ELF-1 (cell line): Measurements from ENCODE around the gene TOLLIP.
"Not testable (repeated sequence)": the region's sequence is repeated elsewhere in the genome, so short reads cannot be mapped to it uniquely, and the experiment has no call there.

Experiments used
- DNase-seq: peaks from one replicate; pipeline ENCODE4 v3.0.0-alpha.2; 2016; ENCODE audit warnings: low read depth, low spot score

Gene TOLLIP

GRCh38 chr11:1263010-1263409 is 46.4 kb downstream of the TOLLIP start:
- no peak for DNase-seq

- DNase-seq = peak; percentile 92
Measured at GRCh38 chr11:1262172-1263006, 47.0 kb downstream of the TOLLIP start.

- DNase-seq = no peak
Measured at GRCh38 chr11:1261241-1262071, 48.0 kb downstream of the TOLLIP start.

- no peak for DNase-seq
Measured at GRCh38 chr11:1260620-1261019, 48.8 kb downstream of the TOLLIP start.

GRCh38 chr11:1260023-1260501 is 49.4 kb downstream of the TOLLIP start:
- no peak for DNase-seq

GRCh38 chr11:1259561-1259960 is 49.9 kb downstream of the TOLLIP start:
- no peak for DNase-seq

GRCh38 chr11:1259076-1259461 is 50.4 kb downstream of the TOLLIP start:
- no peak for DNase-seq

GRCh38 chr11:1258401-1259075 is 50.9 kb downstream of the TOLLIP start:
- DNase-seq = no peak

GRCh38 chr11:1257916-1258315 is 51.5 kb downstream of the TOLLIP start:
- DNase-seq = no peak

- DNase-seq = no peak
Measured at GRCh38 chr11:1257366-1257765, 52.1 kb downstream of the TOLLIP start.

GRCh38 chr11:1256257-1257045 is 53.0 kb downstream of the TOLLIP start:
- DNase-seq = no peak

- no peak for DNase-seq
Measured at GRCh38 chr11:1255151-1255550, 54.3 kb downstream of the TOLLIP start.

GRCh38 chr11:1254733-1255132 is 54.7 kb downstream of the TOLLIP start:
- no peak for DNase-seq

GRCh38 chr11:1254086-1254648 is 55.3 kb downstream of the TOLLIP start:
- no peak for DNase-seq

- no peak for DNase-seq
Measured at GRCh38 chr11:1253103-1253485, 56.3 kb downstream of the TOLLIP start.

- no peak for DNase-seq
Measured at GRCh38 chr11:1252371-1253102, 56.9 kb downstream of the TOLLIP start.

GRCh38 chr11:1251236-1251770 is 58.1 kb downstream of the TOLLIP start:
- DNase-seq = no peak

GRCh38 chr11:1250411-1250810 is 59.0 kb downstream of the TOLLIP start:
- not testable (repeated sequence) for DNase-seq

- not testable (repeated sequence) for DNase-seq
Measured at GRCh38 chr11:1248951-1249350, 60.5 kb downstream of the TOLLIP start.

GRCh38 chr11:1247026-1247425 is 62.4 kb downstream of the TOLLIP start:
- not testable (repeated sequence) for DNase-seq
